ENCODE data around the gene HADHA. TPM values are rescaled to one million over a fixed set of nuclear protein-coding genes. Genes with fewer than 3 reads are reported as not detected.

Gene HADHA
- total RNA-seq, 1 donor from 2014 or later = 162 TPM

- Mint-ChIP-seq H3K4me3 (ENCODE audit: unreplicated experiment) (no peak overlapping the region), H3K4me1 (ENCODE audit: unreplicated experiment) (peaks cover 9% of the 10 kb centered on the region), H3K27ac (ENCODE audit: unreplicated experiment) (no peak overlapping the region), H3K27me3 (ENCODE audit: unreplicated experiment) (no peaks in the 10 kb centered on the region), H3K9me3 (ENCODE audit: unreplicated experiment) (no peaks in the 10 kb centered on the region), H3K36me3 (ENCODE audit: low read depth, unreplicated experiment) (no peaks in the 10 kb centered on the region)
- no peak for DNase-seq (ENCODE audit: low spot score)
- no peak for TF ChIP-seq CTCF (IDR thresholded peaks at IDR 0.05; ENCODE audit: unreplicated experiment)
Measured at GRCh38 chr2:26148501-26148900, 95.9 kb downstream of the HADHA start.

- Mint-ChIP-seq H3K4me3 (ENCODE audit: unreplicated experiment) (no peak overlapping the region), H3K36me3 (ENCODE audit: low read depth, unreplicated experiment) (no peaks in the 10 kb centered on the region), H3K27me3 (ENCODE audit: unreplicated experiment) (no peaks in the 10 kb centered on the region), H3K9me3 (ENCODE audit: unreplicated experiment) (no peaks in the 10 kb centered on the region), H3K27ac (ENCODE audit: unreplicated experiment) (no peak overlapping the region), H3K4me1 (ENCODE audit: unreplicated experiment) (peaks cover 9% of the 10 kb centered on the region)
- DNase-seq (ENCODE audit: low spot score) = peak; percentile 62
- peak; percentile 71 for TF ChIP-seq CTCF (IDR thresholded peaks at IDR 0.05; ENCODE audit: unreplicated experiment)
Measured at GRCh38 chr2:26144953-26145680, 99.3 kb downstream of the HADHA start.

GRCh38 chr2:26144031-26144430, 100.4 kb downstream of the HADHA start:
- Mint-ChIP-seq H3K27me3 (ENCODE audit: unreplicated experiment) (peaks cover 4% of the 10 kb centered on the region), H3K4me1 (ENCODE audit: unreplicated experiment) (peaks cover 9% of the 10 kb centered on the region), H3K27ac (ENCODE audit: unreplicated experiment) (no peak overlapping the region), H3K4me3 (ENCODE audit: unreplicated experiment) (no peak overlapping the region), H3K9me3 (ENCODE audit: unreplicated experiment) (no peaks in the 10 kb centered on the region), H3K36me3 (ENCODE audit: low read depth, unreplicated experiment) (no peaks in the 10 kb centered on the region)
- TF ChIP-seq CTCF (IDR thresholded peaks at IDR 0.05; ENCODE audit: unreplicated experiment) = no peak
- DNase-seq (ENCODE audit: low spot score) = no peak

GRCh38 chr2:26141145-26141769, 103.2 kb downstream of the HADHA start:
- H3K4me3 Mint-ChIP-seq (ENCODE audit: unreplicated experiment) = no peak overlapping the region
- peaks cover 6% of the 10 kb centered on the region for H3K36me3 Mint-ChIP-seq (ENCODE audit: low read depth, unreplicated experiment)
- no peaks in the 10 kb centered on the region for H3K9me3 Mint-ChIP-seq (ENCODE audit: unreplicated experiment)
- DNase-seq (ENCODE audit: low spot score) = no peak
- H3K27ac Mint-ChIP-seq (ENCODE audit: unreplicated experiment) = no peak overlapping the region
- no peak for TF ChIP-seq CTCF (IDR thresholded peaks at IDR 0.05; ENCODE audit: unreplicated experiment)
- peaks cover 4% of the 10 kb centered on the region for H3K27me3 Mint-ChIP-seq (ENCODE audit: unreplicated experiment)
- peaks cover 9% of the 10 kb centered on the region for H3K4me1 Mint-ChIP-seq (ENCODE audit: unreplicated experiment)

Other genes starting within 250 kb of the HADHA start
- gene RAB10, start 210.5 kb downstream of the HADHA start, total RNA-seq (ENCODE audit: unreplicated experiment) = 130 TPM
- 4.6 TPM for gene GAREM2, start 71.5 kb downstream of the HADHA start, total RNA-seq (ENCODE audit: unreplicated experiment)
- 101 TPM for gene HADHB, start 307 bp upstream of the HADHA start, total RNA-seq (ENCODE audit: unreplicated experiment)
- gene SELENOI, start 101.5 kb upstream of the HADHA start, total RNA-seq (ENCODE audit: unreplicated experiment) = 28.2 TPM
- gene ADGRF3, start 102.2 kb upstream of the HADHA start, total RNA-seq (ENCODE audit: unreplicated experiment) = 4.9 TPM
- 0.36 TPM for gene DRC1, start 157.3 kb upstream of the HADHA start, total RNA-seq (ENCODE audit: unreplicated experiment)
- 0.13 TPM for gene OTOF, start 233.5 kb upstream of the HADHA start, total RNA-seq (ENCODE audit: unreplicated experiment)

Data from endothelial cell (in vitro differentiated cells).